ENCODE results near the gene ALG11. TPM values are rescaled to one million over a fixed set of nuclear protein-coding genes. Genes with fewer than 3 reads are reported as not detected.

Gene ALG11
- total and polyA plus RNA-seq, 12 donors, result 2.8 to 24.9 (median 21.0) TPM

DNA sequence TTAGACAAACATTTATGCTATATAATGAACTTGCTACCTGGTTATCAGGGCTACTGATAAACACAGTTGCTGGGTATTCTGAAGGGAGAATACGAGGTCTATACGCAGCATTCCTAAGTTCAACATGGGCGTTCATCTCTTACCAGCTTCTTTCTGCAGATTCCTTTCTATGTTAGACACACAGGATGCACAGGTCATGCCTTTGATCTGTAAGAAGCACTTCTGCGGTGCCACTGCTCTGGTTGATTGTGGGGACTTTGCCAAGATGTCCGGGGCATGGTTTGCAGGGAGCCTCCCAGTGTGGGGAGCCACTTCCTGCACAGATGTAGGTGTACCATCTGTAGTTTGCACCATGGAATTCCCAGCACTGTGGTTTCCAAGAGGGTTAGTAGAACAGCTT, 41.8 kb upstream of the ALG11 start:
- DNase-seq, result no peak
- WGBS, 2 donors, result 61 to 68% methylated on average over 5 of the region's 5 CpGs
- ATAC-seq, result no peak
- H3K27ac ChIP-seq, result peak overlapping the region in 2 of 10 donors; percentile 3 to 84
- intact Hi-C loops (cut with DNase I), result no loop called here
- peaks cover 0 to 32% (median 3%) of the 10 kb centered on the region in 9 donors for H3K4me1 ChIP-seq
- no peaks in the 10 kb centered on the region for H3K27me3 ChIP-seq
- no peak overlapping the region for H3K4me3 ChIP-seq
- no peaks in the 10 kb centered on the region for H3K9me3 ChIP-seq
- TF ChIP-seq, protein P1, sequence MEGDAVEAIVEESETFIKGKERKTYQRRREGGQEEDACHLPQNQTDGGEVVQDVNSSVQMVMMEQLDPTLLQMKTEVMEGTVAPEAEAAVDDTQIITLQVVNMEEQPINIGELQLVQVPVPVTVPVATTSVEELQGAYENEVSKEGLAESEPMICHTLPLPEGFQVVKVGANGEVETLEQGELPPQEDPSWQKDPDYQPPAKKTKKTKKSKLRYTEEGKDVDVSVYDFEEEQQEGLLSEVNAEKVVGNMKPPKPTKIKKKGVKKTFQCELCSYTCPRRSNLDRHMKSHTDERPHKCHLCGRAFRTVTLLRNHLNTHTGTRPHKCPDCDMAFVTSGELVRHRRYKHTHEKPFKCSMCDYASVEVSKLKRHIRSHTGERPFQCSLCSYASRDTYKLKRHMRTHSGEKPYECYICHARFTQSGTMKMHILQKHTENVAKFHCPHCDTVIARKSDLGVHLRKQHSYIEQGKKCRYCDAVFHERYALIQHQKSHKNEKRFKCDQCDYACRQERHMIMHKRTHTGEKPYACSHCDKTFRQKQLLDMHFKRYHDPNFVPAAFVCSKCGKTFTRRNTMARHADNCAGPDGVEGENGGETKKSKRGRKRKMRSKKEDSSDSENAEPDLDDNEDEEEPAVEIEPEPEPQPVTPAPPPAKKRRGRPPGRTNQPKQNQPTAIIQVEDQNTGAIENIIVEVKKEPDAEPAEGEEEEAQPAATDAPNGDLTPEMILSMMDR (IDR thresholded peaks at IDR 0.05), result no peak
- peaks cover 0 to 32% (median 0%) of the 10 kb centered on the region in 9 donors for H3K36me3 ChIP-seq

- intact Hi-C loops (cut with DNase I), result no loop called here
- TF ChIP-seq, protein P1 (IDR thresholded peaks at IDR 0.05), result no peak
- ATAC-seq (no peak), DNase-seq (no peak)
- Histone ChIP-seq H3K4me1 (peaks cover 0 to 32% (median 3%) of the 10 kb centered on the region in 9 donors), H3K27ac (no peak overlapping the region), H3K27me3 (no peaks in the 10 kb centered on the region), H3K36me3 (peaks cover 0 to 26% (median 0%) of the 10 kb centered on the region in 9 donors), H3K9me3 (no peaks in the 10 kb centered on the region), H3K4me3 (no peak overlapping the region)
- 97% methylated on average over 15 of the region's 15 CpGs for WGBS, 2 donors
Measured at GRCh38 chr13:51971520-51972426, 40.4 kb upstream of the ALG11 start.

DNA sequence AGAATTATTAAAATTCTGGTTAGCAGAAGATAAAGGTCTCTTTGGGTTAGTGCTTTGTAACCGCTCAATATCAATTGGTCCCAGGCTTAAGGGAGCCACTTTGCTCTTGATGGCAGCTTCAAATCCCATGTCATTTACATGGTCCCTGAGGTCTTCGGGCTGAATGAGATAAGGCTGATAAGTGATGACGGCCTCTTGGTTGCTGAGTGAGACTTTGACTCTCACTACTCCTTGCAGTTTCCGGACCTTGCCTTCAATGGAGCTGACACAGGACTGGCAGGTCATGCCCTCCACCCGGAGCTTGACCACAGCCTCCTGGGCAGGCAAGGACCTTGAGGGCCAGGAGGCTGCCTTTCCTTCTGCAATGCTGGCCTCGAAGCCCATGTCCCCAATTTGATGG, 37.7 kb upstream of the ALG11 start:
- H3K9me3 ChIP-seq, result no peaks in the 10 kb centered on the region
- DNase-seq, result no peak
- WGBS, 2 donors, result 80 to 85% methylated on average over 6 of the region's 6 CpGs
- H3K36me3 ChIP-seq, result peaks cover 0 to 18% (median 0%) of the 10 kb centered on the region in 9 donors
- H3K4me1 ChIP-seq, result peaks cover 0 to 21% (median 3%) of the 10 kb centered on the region in 9 donors
- TF ChIP-seq, protein P1 (IDR thresholded peaks at IDR 0.05), result no peak
- H3K27me3 ChIP-seq, result no peaks in the 10 kb centered on the region
- no peak overlapping the region for H3K4me3 ChIP-seq
- no peak overlapping the region for H3K27ac ChIP-seq
- no peak for ATAC-seq
- intact Hi-C loops (cut with DNase I), result no loop called here

- TF ChIP-seq, protein P1 (IDR thresholded peaks at IDR 0.05), result no peak
- Histone ChIP-seq H3K9me3 (no peaks in the 10 kb centered on the region), H3K27me3 (no peaks in the 10 kb centered on the region), H3K4me3 (no peak overlapping the region), H3K4me1 (peaks cover 0 to 20% (median 4%) of the 10 kb centered on the region in 9 donors), H3K36me3 (peaks cover 0 to 13% (median 0%) of the 10 kb centered on the region in 9 donors), H3K27ac (no peak overlapping the region)
- WGBS, 2 donors, result 40 to 87% methylated on average over 1 of the region's 1 CpG
- ATAC-seq (no peak), DNase-seq (no peak)
- intact Hi-C loops (cut with DNase I), result no loop called here
Measured at GRCh38 chr13:51976423-51976822, 35.8 kb upstream of the ALG11 start.

Measured in heart right ventricle (tissue), 16 donors.